Smooth muscle cell (in vitro differentiated cells): ENCODE measurements around the gene ANKRD40. TPM values are rescaled to one million over a fixed set of nuclear protein-coding genes. Genes with fewer than 3 reads are reported as not detected.

Source experiments
- DNase-seq: peaks from one replicate; lab custom pipeline; 2025; ENCODE audit not compliant: unreplicated experiment; lab: John Stamatoyannopoulos, UW
- H2AFZ ChIP-seq: fragments of 200-600 bp; sonication (generic); 2 replicates; pipeline ENCODE4 v1.6.0; 2016; ENCODE audit warnings: antibody characterized with exemption, low read depth, mild to moderate bottlenecking
- H3F3A ChIP-seq: fragments of 200-600 bp; sonication (generic); 2 replicates; pipeline ENCODE4 v1.6.0; 2017; ENCODE audit warnings: antibody characterized with exemption, low read depth
- H3K27ac ChIP-seq: fragments of 200-600 bp; sonication (generic); 2 replicates; pipeline ENCODE4 v1.5.1; 2016; ENCODE audit warnings: low read depth, mild to moderate bottlenecking
- H3K27me3 ChIP-seq: fragments of 200-600 bp; sonication (generic); 2 replicates; pipeline ENCODE4 v1.6.1; 2016; ENCODE audit warnings: low read depth, mild to moderate bottlenecking
- H3K36me3 ChIP-seq: fragments of 200-600 bp; sonication (generic); 2 replicates; pipeline ENCODE4 v1.5.1; 2016; ENCODE audit warnings: low read depth
- H3K4me1 ChIP-seq: fragments of 200-600 bp; sonication (generic); 2 replicates; pipeline ENCODE4 v1.5.1; 2016; ENCODE audit warnings: low read depth
- H3K4me2 ChIP-seq: fragments of 200-600 bp; sonication (generic); 2 replicates; pipeline ENCODE4 v1.6.0; 2016; ENCODE audit warnings: mild to moderate bottlenecking
- H3K4me3 ChIP-seq: fragments of 200-600 bp; sonication (generic); 2 replicates; pipeline ENCODE4 v1.5.1; 2016; ENCODE audit warnings: mild to moderate bottlenecking
- H3K79me2 ChIP-seq: fragments of 200-600 bp; sonication (generic); 2 replicates; pipeline ENCODE4 v1.6.0; 2016; ENCODE audit warnings: low read depth, mild to moderate bottlenecking
- H3K9ac ChIP-seq: fragments of 200-600 bp; sonication (generic); 2 replicates; pipeline ENCODE4 v1.6.0; 2016; ENCODE audit warnings: low read depth
- H3K9me3 ChIP-seq: fragments of 200-600 bp; sonication (generic); replicated peaks from 2 replicates; pipeline ENCODE4 v1.5.1; 2016; ENCODE audit warnings: low read depth
- H4K20me1 ChIP-seq: fragments of 200-600 bp; sonication (generic); 2 replicates; pipeline ENCODE4 v1.6.0; 2016; ENCODE audit warnings: low read depth
- CTCF ChIP-seq: fragments of 200-600 bp; sonication (generic); IDR thresholded peaks from 2 replicates; pipeline ENCODE4 v1.5.1; 2017; ENCODE audit warnings: borderline replicate concordance, mild to moderate bottlenecking, antibody characterized with exemption; ENCODE audit not compliant: insufficient read depth, poor library complexity, severe bottlenecking
- WGBS: methylation state at CpG from one replicate; pipeline ENCODE4 v1.1.7; 2016; ENCODE audit warnings: low lambda C conversion rate; 5-methylcytosine and 5-hydroxymethylcytosine counted together
- polyA plus RNA-seq: library from polyadenylated mRNA; unstranded; fragments of >200 nt; fragmentation: Nextera tagmentation; extraction: Ambion mirVana; gene quantifications from 2 replicates; pipeline ENCODE4 v1.2.1, GENCODE V29; 2016
- total RNA-seq: library from RNA; depleted of rRNA; stranded (reverse); fragments of >200 nt; gene quantifications from 2 replicates; pipeline ENCODE4 v1.2.3, GENCODE V29; 2014

The ANKRD40 gene
- total and polyA plus RNA-seq, 2 experiments from 2014 or later = 10.1 to 17.6 TPM

GRCh38 chr17:50690887-50691549 is 16.7 kb downstream of the ANKRD40 start:
- 87% methylated on average over 9 of the region's 9 CpGs for WGBS
- H3K79me2 ChIP-seq = no peaks in the 10 kb centered on the region
- peaks cover 6% of the 10 kb centered on the region for H3K36me3 ChIP-seq
- H4K20me1 ChIP-seq = peaks cover 4% of the 10 kb centered on the region
- TF ChIP-seq CTCF = no peak
- no peaks in the 10 kb centered on the region for H3K9me3 ChIP-seq
- H3F3A ChIP-seq = peaks cover 20% of the 10 kb centered on the region
- H3K27me3 ChIP-seq = no peaks in the 10 kb centered on the region
- no peak overlapping the region for H3K27ac ChIP-seq
- no peak overlapping the region for H3K9ac ChIP-seq
- H2AFZ ChIP-seq = no peak overlapping the region
- H3K4me1 ChIP-seq = peaks cover 32% of the 10 kb centered on the region
- H3K4me2 ChIP-seq = no peak overlapping the region
- no peak overlapping the region for H3K4me3 ChIP-seq
- no peak for DNase-seq

GRCh38 chr17:50689956-50690886 is 17.5 kb downstream of the ANKRD40 start:
- H3K36me3 ChIP-seq = no peaks in the 10 kb centered on the region
- TF ChIP-seq CTCF = no peak
- H3K4me2 ChIP-seq = no peak overlapping the region
- no peak for DNase-seq
- H3F3A ChIP-seq = peaks cover 17% of the 10 kb centered on the region
- no peak overlapping the region for H2AFZ ChIP-seq
- no peaks in the 10 kb centered on the region for H3K27me3 ChIP-seq
- no peak overlapping the region for H3K27ac ChIP-seq
- H4K20me1 ChIP-seq = peaks cover under 1% of the 10 kb centered on the region
- H3K4me1 ChIP-seq = peaks cover 32% of the 10 kb centered on the region
- H3K9me3 ChIP-seq = no peaks in the 10 kb centered on the region
- H3K79me2 ChIP-seq = no peaks in the 10 kb centered on the region
- no peak overlapping the region for H3K9ac ChIP-seq
- 54% methylated on average over 19 of the region's 19 CpGs for WGBS
- H3K4me3 ChIP-seq = no peak overlapping the region

DNA sequence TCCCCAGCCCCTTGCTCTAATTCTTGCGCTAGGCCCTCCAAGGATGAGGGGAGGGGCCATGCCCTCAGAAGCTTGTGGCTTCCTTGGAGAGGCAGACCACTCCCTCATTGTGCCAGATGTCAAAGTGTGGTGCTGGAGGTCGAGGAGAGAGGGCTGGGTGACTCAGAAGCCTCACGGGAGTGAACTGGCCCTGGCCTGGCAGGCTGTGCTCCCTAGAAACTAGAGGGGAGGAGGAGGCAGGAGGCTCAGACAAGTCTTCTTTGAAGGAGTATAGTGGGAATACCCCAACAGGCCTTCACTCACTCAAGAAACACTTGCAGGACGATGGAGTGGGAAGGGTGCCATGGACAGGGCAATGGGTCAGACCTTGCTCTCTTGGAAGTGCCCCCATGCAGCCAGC is 18.5 kb downstream of the ANKRD40 start:
- Histone ChIP-seq H4K20me1 (no peaks in the 10 kb centered on the region), H2AFZ (no peak overlapping the region), H3K36me3 (no peaks in the 10 kb centered on the region), H3F3A (peaks cover 14% of the 10 kb centered on the region), H3K27me3 (no peaks in the 10 kb centered on the region), H3K9me3 (no peaks in the 10 kb centered on the region), H3K79me2 (no peaks in the 10 kb centered on the region), H3K9ac (no peak overlapping the region), H3K27ac (no peak overlapping the region), H3K4me1 (peaks cover 39% of the 10 kb centered on the region), H3K4me3 (no peak overlapping the region), H3K4me2 (no peak overlapping the region)
- TF ChIP-seq CTCF = no peak
- 42% methylated on average over 4 of the region's 4 CpGs for WGBS
- no peak for DNase-seq
